ENCODE measurements around the gene RANBP1. TPM values are rescaled to one million over a fixed set of nuclear protein-coding genes. Genes with fewer than 3 reads are reported as not detected.

RANBP1 gene
- total and polyA plus RNA-seq, 9 of the 15 experiments (the other 6 are each of a cell fraction or from before 2014, with no cell fraction given), result 162 to 2,891 (median 1,289) TPM

DNA sequence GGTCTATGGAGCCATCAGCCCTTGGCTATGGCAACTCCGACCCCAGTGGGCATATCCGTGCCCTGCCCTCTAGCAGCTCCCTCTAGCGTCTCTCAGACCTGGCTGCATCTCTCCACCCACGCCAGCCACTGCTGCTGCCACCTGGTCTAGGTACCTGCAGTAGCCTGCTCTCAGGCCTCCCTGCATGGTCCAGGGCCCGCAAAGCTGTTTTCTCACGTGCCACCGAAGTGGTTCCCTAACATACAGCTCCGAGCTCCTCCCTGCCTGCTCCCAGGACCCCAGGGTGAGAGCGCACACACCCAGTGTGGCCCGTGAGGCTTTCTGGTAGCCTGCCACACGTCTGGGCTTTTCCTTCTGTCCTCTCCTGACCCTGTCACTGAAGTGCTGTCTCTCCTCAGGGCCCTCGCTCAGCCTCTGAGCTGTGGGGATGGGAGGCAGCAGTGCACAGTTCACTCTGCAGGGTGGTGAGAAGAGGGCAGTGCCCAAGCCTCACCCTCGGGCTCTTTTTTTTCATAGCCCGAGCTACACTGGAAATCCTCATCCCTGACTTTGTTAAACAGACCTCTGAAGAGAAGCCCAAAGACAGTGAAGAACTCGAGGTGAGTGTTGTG, 21.6 kb upstream of the RANBP1 start (continued):
- TF ChIP-seq, protein P1, sequence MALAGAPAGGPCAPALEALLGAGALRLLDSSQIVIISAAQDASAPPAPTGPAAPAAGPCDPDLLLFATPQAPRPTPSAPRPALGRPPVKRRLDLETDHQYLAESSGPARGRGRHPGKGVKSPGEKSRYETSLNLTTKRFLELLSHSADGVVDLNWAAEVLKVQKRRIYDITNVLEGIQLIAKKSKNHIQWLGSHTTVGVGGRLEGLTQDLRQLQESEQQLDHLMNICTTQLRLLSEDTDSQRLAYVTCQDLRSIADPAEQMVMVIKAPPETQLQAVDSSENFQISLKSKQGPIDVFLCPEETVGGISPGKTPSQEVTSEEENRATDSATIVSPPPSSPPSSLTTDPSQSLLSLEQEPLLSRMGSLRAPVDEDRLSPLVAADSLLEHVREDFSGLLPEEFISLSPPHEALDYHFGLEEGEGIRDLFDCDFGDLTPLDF (CRISPR knock-in tag; IDR thresholded peaks at IDR 0.05), result 0 out of 2 replicates have a peak, but pooled peaks have one; percentile 36
- TF ChIP-seq RBM14 (IDR thresholded peaks at IDR 0.05; ENCODE audit: borderline replicate concordance, insufficient read depth, low read depth, low read length), result 0 out of 2 replicates have a peak, but pooled peaks have one; percentile 83
- 0 out of 2 replicates have a peak, but pooled peaks have one; percentile 35 for TF ChIP-seq HDAC6 (IDR thresholded peaks at IDR 0.05; ENCODE audit: low read depth, low read length)
- peak; percentile 70 for TF ChIP-seq POLR2G (IDR thresholded peaks at IDR 0.05; ENCODE audit: low read depth, low read length)
- peak; percentile 35 for TF ChIP-seq WHSC1 (IDR thresholded peaks at IDR 0.05; ENCODE audit: low read length)

DNA sequence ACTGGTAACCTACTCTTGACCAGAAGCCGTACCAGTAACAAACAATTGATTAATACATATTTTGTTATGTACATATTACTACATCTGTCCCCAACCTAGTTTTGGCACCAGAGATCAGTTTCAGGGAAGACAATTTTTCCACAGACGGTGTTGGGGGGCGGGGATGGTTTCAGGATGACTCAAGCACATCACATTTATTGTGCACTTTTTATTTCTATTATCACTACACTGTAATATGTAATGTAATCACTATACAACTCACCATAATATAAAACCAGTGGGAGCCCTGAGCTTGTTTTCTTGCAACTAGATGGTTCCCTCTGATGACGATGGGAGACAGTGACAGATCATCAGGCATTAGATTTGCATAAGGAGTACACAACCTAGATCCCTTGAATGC, 20.4 kb upstream of the RANBP1 start:
- Histone ChIP-seq H3K27ac (ENCODE audit: extremely low read depth, low read depth, low read length) (no peak overlapping the region), H3K9me3 (replicated peaks; ENCODE audit: control insufficient read depth, insufficient read depth, low read depth, low read length) (no peaks in the 10 kb centered on the region; the same call in 1 of the 2 replicates), H3K79me2 (ENCODE audit: control insufficient read depth, insufficient read depth, low read length) (peaks cover 64% of the 10 kb centered on the region), H3K9ac (ENCODE audit: insufficient read depth in 1 of 2, low read depth in 2 of 2, low read length in 2 of 2) (no peak overlapping the region), H3K4me2 (ENCODE audit: insufficient read depth, low read length) (no peak overlapping the region), H4K20me1 (replicated peaks; ENCODE audit: control insufficient read depth, insufficient read depth, low read length) (peaks cover 12% of the 10 kb centered on the region; the same call in 1 of the 2 replicates), H2AFZ (ENCODE audit: low read depth, low read length) (no peak overlapping the region), H3K27me3 (ENCODE audit: control insufficient read depth in 2 of 2, insufficient read depth in 2 of 2, low read length in 2 of 2) (no peaks in the 10 kb centered on the region), H3K36me3 (ENCODE audit: control insufficient read depth, insufficient read depth, low read length) (peaks cover 97% of the 10 kb centered on the region), H3K4me3 (no peak overlapping the region), H3K4me1 (replicated peaks in 1 of 2; ENCODE audit: control insufficient read depth in 2 of 2, insufficient read depth in 2 of 2, low read length in 2 of 2) (peaks cover 0 to 4% of the 10 kb centered on the region in 2 experiments; a peak in 1 of 5 replicates), H3K9me1 (ENCODE audit: control insufficient read depth, insufficient read depth, low read length) (no peaks in the 10 kb centered on the region)
- intact Hi-C loops (cut with micrococcal nuclease), result no loop called here
- TF ChIP-seq TSC22D4 (tag; IDR thresholded peaks at IDR 0.05) (no peak), RHOXF2B (CRISPR knock-in tag; conservative IDR thresholded peaks at IDR 0.05) (0 out of 2 replicates have a peak, but pooled peaks have one; percentile 49)
- no peak for DNase-seq (ENCODE audit: extremely low read depth in 1 of 4, low spot score in 3 of 4)
- ChIA-PET CTCF (ENCODE audit: low intra/inter-chr PET ratio) (no interaction called here), POLR2A (interaction anchor here (1.0 to 19.4 kb wide), 4 partner anchors 13 to 107 kb away, joined by 3 to 513 read pairs (median 74); partner anchors contain the start of genes DGCR8, RANBP1 and TRMT2A)
- no TSS peak for BruUV-seq (replicated peaks)
- WGBS (ENCODE audit: insufficient coverage, low coverage, missing lambda C conversion rate), result 93% methylated on average over 4 of the region's 4 CpGs
- no peak for FAIRE-seq
- in situ Hi-C loops (cut with MboI), result no loop called here
- ATAC-seq, result no peak

All from K562 (cell line).